GM19467 (cell line): Measurements from ENCODE around the gene SDK2.

ENCODE experiments used
- ATAC-seq: cut with Tn5 transposase; IDR thresholded peaks from one replicate; pipeline ENCODE4 v1.9.1; 2021; ENCODE audit warnings: mild to moderate bottlenecking, moderate library complexity; ENCODE audit not compliant: unreplicated experiment

The SDK2 gene

GRCh38 chr17:73356561-73357170 is 287.6 kb downstream of the SDK2 start:
- ATAC-seq: no peak

GRCh38 chr17:73354423-73355284 is 289.6 kb downstream of the SDK2 start:
- no peak for ATAC-seq

- no peak for ATAC-seq
Observed at GRCh38 chr17:73352261-73352660, 292.0 kb downstream of the SDK2 start.

- ATAC-seq: no peak
Observed at GRCh38 chr17:73351764-73352163, 292.5 kb downstream of the SDK2 start.

- no peak for ATAC-seq
Observed at GRCh38 chr17:73350864-73351263, 293.4 kb downstream of the SDK2 start.

- ATAC-seq: no peak
Observed at GRCh38 chr17:73349647-73350046, 294.6 kb downstream of the SDK2 start.

- ATAC-seq: no peak
Observed at GRCh38 chr17:73349138-73349537, 295.1 kb downstream of the SDK2 start.

- ATAC-seq: no peak
Observed at GRCh38 chr17:73348829-73349095, 295.5 kb downstream of the SDK2 start.

GRCh38 chr17:73348018-73348828 is 296.0 kb downstream of the SDK2 start:
- ATAC-seq: no peak

- ATAC-seq: no peak
Observed at GRCh38 chr17:73347351-73347750, 296.9 kb downstream of the SDK2 start.

- no peak for ATAC-seq
Observed at GRCh38 chr17:73346501-73347162, 297.6 kb downstream of the SDK2 start.

GRCh38 chr17:73343739-73344454 is 300.3 kb downstream of the SDK2 start:
- no peak for ATAC-seq

- no peak for ATAC-seq
Observed at GRCh38 chr17:73343168-73343634, 301.0 kb downstream of the SDK2 start.

- ATAC-seq: no peak
Observed at GRCh38 chr17:73342541-73343167, 301.6 kb downstream of the SDK2 start.

GRCh38 chr17:73342050-73342522 is 302.2 kb downstream of the SDK2 start:
- ATAC-seq: no peak

- no peak for ATAC-seq
Observed at GRCh38 chr17:73341350-73342049, 302.7 kb downstream of the SDK2 start.

GRCh38 chr17:73340093-73340596 is 304.1 kb downstream of the SDK2 start:
- ATAC-seq: no peak

GRCh38 chr17:73338566-73339197 is 305.6 kb downstream of the SDK2 start:
- no peak for ATAC-seq
